K562 (cell line): ENCODE data around the gene ZNF620. TPM values are rescaled to one million over a fixed set of nuclear protein-coding genes. Genes with fewer than 3 reads are reported as not detected.

Experiments used
- ASH1L ChIP-seq: fragments of 450-650 bp; IDR thresholded peaks from 2 replicates; pipeline ENCODE4 v1.6.1; 2018; ENCODE audit warnings: borderline replicate concordance, mild to moderate bottlenecking, low read depth; ENCODE audit not compliant: partially characterized antibody
- ATF1 ChIP-seq, 2 experiments: fragments of 450-650 bp in 1 of 2; IDR thresholded peaks; 2 replicates each; pipeline ENCODE4 v1.6.1; 2016; ENCODE audit warnings: missing compliant biosample characterization in 1 of 2, missing genetic modification characterization in 1 of 2
- ELF2 ChIP-seq: fragments of 250-450 bp; sonication (Bioruptor Pico); IDR thresholded peaks from 2 replicates; pipeline ENCODE4 v1.5.0; 2021; ENCODE audit warnings: mild to moderate bottlenecking
- ESRRA ChIP-seq: fragments of 450-650 bp; IDR thresholded peaks from 2 replicates; pipeline ENCODE4 v1.6.1; 2014; ENCODE audit warnings: low read depth, mild to moderate bottlenecking, moderate library complexity, borderline replicate concordance
- HNRNPH1 ChIP-seq: fragments of 200-400 bp; formaldehyde crosslinking; optimal IDR thresholded peaks from 2 replicates; pipeline ENCODE3; 2017; ENCODE audit warnings: low read depth, mild to moderate bottlenecking, low read length, moderate library complexity
- JUND ChIP-seq, 2 experiments: IDR thresholded peaks; 2 replicates in 1 of 2; 3 replicates in 1 of 2; pipeline ENCODE4 v1.6.1; 2011; ENCODE audit warnings: borderline replicate concordance in 2 of 2, low read depth in 2 of 2, low read length in 2 of 2, improper control_type of control experiment in 1 of 2, missing biosample characterization in 1 of 2, missing genetic modification characterization in 1 of 2, missing genetic modification reagents in 1 of 2
- L3MBTL2 ChIP-seq: fragments of 450-650 bp; IDR thresholded peaks from 2 replicates; pipeline ENCODE4 v1.6.1; 2016; ENCODE audit warnings: mild to moderate bottlenecking, moderate library complexity
- MAZ ChIP-seq, 2 experiments: fragments of 450-650 bp in 1 of 2; sonication (generic) in 1 of 2; formaldehyde crosslinking; IDR thresholded peaks in 1 of 2; conservative IDR thresholded peaks in 1 of 2; 2 replicates each; pipeline versions ENCODE4 v1.4.0 to v1.5.0; 2020; ENCODE audit warnings: mild to moderate bottlenecking in 1 of 2, missing genetic modification reagents in 1 of 2
- MBD2 ChIP-seq: sonication (generic); IDR thresholded peaks from 2 replicates; pipeline ENCODE4 v1.6.1; 2016; ENCODE audit warnings: low read depth, borderline replicate concordance
- NEUROD1 ChIP-seq: fragments of 150-350 bp; IDR thresholded peaks from 2 replicates; pipeline ENCODE4 v1.6.1; 2014; ENCODE audit warnings: borderline replicate concordance, low read length, low read depth; ENCODE audit not compliant: partially characterized antibody
- PHB2 ChIP-seq: fragments of 450-650 bp; IDR thresholded peaks from 2 replicates; pipeline ENCODE4 v1.6.1; 2017; ENCODE audit warnings: low read depth
- POLR2AphosphoS5 ChIP-seq: IDR thresholded peaks from 2 replicates; pipeline ENCODE4 v1.6.1; 2011; ENCODE audit warnings: mild to moderate bottlenecking, low read depth, low read length, moderate library complexity; ENCODE audit not compliant: control insufficient read depth, insufficient read depth
- PPARD ChIP-seq: fragments of 250-450 bp; sonication (Bioruptor Pico); IDR thresholded peaks from 2 replicates; pipeline ENCODE4 v1.8.0; 2022; ENCODE audit warnings: inconsistent platforms, mild to moderate bottlenecking, moderate library complexity
- PRMT5 ChIP-seq: sonication (generic); formaldehyde crosslinking; IDR thresholded peaks from 2 replicates; pipeline ENCODE4 v1.5.0; 2020; ENCODE audit warnings: missing genetic modification reagents
- RBM25 ChIP-seq: fragments of 200-400 bp; formaldehyde crosslinking; IDR thresholded peaks from 2 replicates; pipeline ENCODE4 v1.6.1; 2018; ENCODE audit warnings: low read length, low read depth, moderate library complexity; ENCODE audit not compliant: severe bottlenecking
- RFX5 ChIP-seq: IDR thresholded peaks from 2 replicates; pipeline ENCODE4 v1.6.1; 2011; ENCODE audit warnings: low read depth, mild to moderate bottlenecking, improper control_type of control experiment, low read length
- SMAD1 ChIP-seq: fragments of 150-350 bp; IDR thresholded peaks from 2 replicates; pipeline ENCODE4 v1.6.1; 2014; ENCODE audit warnings: low read length, low read depth; ENCODE audit not compliant: partially characterized antibody
- SMC3 ChIP-seq: conservative IDR thresholded peaks from 2 replicates; pipeline ENCODE4 v1.6.1; 2011; ENCODE audit warnings: low read depth, low read length, improper control_type of control experiment; ENCODE audit not compliant: insufficient read depth
- ZBED1 ChIP-seq: IDR thresholded peaks from 2 replicates; pipeline ENCODE4 v1.6.1; 2014
- ZNF311 ChIP-seq: fragments of 250-450 bp; sonication (Bioruptor Pico); IDR thresholded peaks from 2 replicates; pipeline ENCODE4 v1.4.0; 2020; ENCODE audit warnings: mild to moderate bottlenecking, moderate library complexity
- polyA plus RNA-seq, 8 experiments: library from polyadenylated mRNA; depleted of rRNA in 4 of 8; stranded (reverse) in 5 of 8; unstranded in 3 of 8; fragments of >200 nt; fragmentation: Nextera tagmentation in 2 of 8; fragmentation: Illumina TruSeq in 1 of 8; extraction: Ambion mirVana in 2 of 8; extraction: Trizol in 1 of 8; gene quantifications; 2 replicates each; pipeline versions ENCODE4 v1.2.1 to v1.2.3, GENCODE V29; 2011 to 2014; ENCODE audit warnings: inconsistent platforms in 1 of 8, missing spikeins in 1 of 8
- total RNA-seq, 7 experiments: library from RNA; depleted of rRNA in 6 of 7; stranded (reverse); fragments of >200 nt in 6 of 7; fragmentation: Illumina TruSeq in 2 of 7; extraction: Trizol in 2 of 7; gene quantifications; 2 replicates each; pipeline versions ENCODE4 v1.2.1 to v1.2.3, GENCODE V29; 2011 to 2021; ENCODE audit warnings: low replicate concordance in 1 of 7
- TF ChIP-seq, protein P1 (sequence below): fragments of 250-450 bp; sonication (Bioruptor Pico); IDR thresholded peaks from 2 replicates; pipeline ENCODE4 v1.8.0; 2021; ENCODE audit warnings: moderate library complexity, mild to moderate bottlenecking, inconsistent platforms
- TF ChIP-seq, protein P2 (sequence below): IDR thresholded peaks from 2 replicates; pipeline ENCODE4 v1.6.1; 2016; ENCODE audit warnings: missing genetic modification characterization, missing compliant biosample characterization
- TF ChIP-seq, protein P3 (sequence below): sonication (generic); formaldehyde crosslinking; IDR thresholded peaks from 2 replicates; pipeline ENCODE4 v1.8.0; 2022; ENCODE audit warnings: mild to moderate bottlenecking, missing genetic modification reagents
- TF ChIP-seq, protein P4 (sequence below): fragments of 450-650 bp; formaldehyde crosslinking; IDR thresholded peaks from 2 replicates; pipeline ENCODE4 v1.4.0; 2022; ENCODE audit warnings: mild to moderate bottlenecking, moderate library complexity

ZNF620 gene
- total and polyA plus RNA-seq, 9 of the 15 experiments (the other 6 are each of a cell fraction or from before 2014, with no cell fraction given), result 1.2 to 5.5 (median 3.3) TPM

DNA sequence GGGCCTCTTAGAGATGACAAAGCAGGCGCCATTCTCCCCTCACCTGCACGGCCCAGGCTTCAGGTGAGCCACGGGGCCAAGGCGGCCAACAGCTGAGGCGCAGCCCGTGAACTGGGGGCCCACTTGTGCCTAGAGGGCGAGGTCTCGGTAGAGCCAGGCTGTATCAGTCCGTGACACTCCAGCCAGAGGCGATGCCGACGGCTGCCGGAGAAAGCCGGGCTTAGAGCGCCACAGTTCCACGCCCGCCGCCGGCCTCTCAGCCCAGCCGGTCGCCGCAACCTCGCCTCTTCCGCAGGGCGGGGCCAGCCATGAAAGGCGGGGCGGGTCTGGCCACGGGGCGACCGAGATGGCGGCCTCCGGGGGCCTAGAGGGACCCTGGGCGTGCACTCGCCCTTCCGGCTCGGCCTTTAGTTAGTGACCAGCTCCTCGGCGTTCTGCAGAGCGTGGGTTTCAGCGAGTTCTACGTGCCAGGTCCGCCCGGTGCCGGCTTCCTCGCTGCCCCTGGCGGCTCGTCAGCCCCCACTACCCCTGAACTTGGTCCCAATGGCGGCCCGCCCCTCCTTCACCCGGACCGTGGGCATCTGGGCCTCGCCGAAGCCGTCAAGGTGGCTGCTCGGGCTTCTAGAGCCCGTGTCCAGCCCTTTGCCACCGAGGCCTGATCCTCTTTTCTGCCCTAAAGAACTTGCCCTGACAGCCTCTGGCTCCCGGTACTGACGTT, 18.9 kb downstream of the ZNF620 start, which contains the start of gene ZNF621 (continued):
- TF ChIP-seq MAZ (CRISPR knock-in tag; conservative IDR thresholded peaks at IDR 0.05 in 1 of 2, IDR thresholded peaks at IDR 0.05 in 1 of 2) (peak; percentile 85 to 98), PHB2 (no peak), ATF1 (CRISPR knock-in tag; IDR thresholded peaks at IDR 0.05) (no peak), ATF1 (tag; IDR thresholded peaks at IDR 0.05) (peak; percentile 81), ESRRA (peak; percentile 68; the same call in 1 of the 2 replicates), SMC3 (no peak), MBD2 (peak; percentile 76; the same call in 1 of the 2 replicates), ELF2 (CRISPR knock-in tag) (peak; percentile 95), SMAD1 (no peak), L3MBTL2 (peak; percentile 92), RBM25 (no peak), NEUROD1 (peak; percentile 50), ASH1L (no peak), ZBED1 (no peak), PPARD (no peak), JUND (IDR thresholded peaks at IDR 0.05; ENCODE audit: borderline replicate concordance, low read depth, low read length) (peak; percentile 51; the same call in 1 of the 2 replicates), JUND (tag; IDR thresholded peaks at IDR 0.05; ENCODE audit: borderline replicate concordance, low read depth, low read length) (no peak; the same call in 2 of the 3 replicates), PRMT5 (CRISPR knock-in tag) (no peak), ZNF311 (CRISPR knock-in tag) (no peak), HNRNPH1 (no peak), POLR2AphosphoS5 (peak; percentile 89), RFX5 (no peak)
- TF ChIP-seq, protein P1, sequence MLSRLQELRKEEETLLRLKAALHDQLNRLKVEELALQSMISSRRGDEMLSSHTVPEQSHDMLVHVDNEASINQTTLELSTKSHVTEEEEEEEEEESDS (CRISPR knock-in tag), result no peak
- TF ChIP-seq, protein P2, sequence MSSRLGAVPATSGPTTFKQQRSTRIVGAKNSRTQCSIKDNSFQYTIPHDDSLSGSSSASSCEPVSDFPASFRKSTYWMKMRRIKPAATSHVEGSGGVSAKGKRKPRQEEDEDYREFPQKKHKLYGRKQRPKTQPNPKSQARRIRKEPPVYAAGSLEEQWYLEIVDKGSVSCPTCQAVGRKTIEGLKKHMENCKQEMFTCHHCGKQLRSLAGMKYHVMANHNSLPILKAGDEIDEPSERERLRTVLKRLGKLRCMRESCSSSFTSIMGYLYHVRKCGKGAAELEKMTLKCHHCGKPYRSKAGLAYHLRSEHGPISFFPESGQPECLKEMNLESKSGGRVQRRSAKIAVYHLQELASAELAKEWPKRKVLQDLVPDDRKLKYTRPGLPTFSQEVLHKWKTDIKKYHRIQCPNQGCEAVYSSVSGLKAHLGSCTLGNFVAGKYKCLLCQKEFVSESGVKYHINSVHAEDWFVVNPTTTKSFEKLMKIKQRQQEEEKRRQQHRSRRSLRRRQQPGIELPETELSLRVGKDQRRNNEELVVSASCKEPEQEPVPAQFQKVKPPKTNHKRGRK, result no peak
- TF ChIP-seq, protein P3, sequence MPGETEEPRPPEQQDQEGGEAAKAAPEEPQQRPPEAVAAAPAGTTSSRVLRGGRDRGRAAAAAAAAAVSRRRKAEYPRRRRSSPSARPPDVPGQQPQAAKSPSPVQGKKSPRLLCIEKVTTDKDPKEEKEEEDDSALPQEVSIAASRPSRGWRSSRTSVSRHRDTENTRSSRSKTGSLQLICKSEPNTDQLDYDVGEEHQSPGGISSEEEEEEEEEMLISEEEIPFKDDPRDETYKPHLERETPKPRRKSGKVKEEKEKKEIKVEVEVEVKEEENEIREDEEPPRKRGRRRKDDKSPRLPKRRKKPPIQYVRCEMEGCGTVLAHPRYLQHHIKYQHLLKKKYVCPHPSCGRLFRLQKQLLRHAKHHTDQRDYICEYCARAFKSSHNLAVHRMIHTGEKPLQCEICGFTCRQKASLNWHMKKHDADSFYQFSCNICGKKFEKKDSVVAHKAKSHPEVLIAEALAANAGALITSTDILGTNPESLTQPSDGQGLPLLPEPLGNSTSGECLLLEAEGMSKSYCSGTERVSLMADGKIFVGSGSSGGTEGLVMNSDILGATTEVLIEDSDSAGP, result peak; percentile 22; the same call in 1 of the 2 replicates
- TF ChIP-seq, protein P4, sequence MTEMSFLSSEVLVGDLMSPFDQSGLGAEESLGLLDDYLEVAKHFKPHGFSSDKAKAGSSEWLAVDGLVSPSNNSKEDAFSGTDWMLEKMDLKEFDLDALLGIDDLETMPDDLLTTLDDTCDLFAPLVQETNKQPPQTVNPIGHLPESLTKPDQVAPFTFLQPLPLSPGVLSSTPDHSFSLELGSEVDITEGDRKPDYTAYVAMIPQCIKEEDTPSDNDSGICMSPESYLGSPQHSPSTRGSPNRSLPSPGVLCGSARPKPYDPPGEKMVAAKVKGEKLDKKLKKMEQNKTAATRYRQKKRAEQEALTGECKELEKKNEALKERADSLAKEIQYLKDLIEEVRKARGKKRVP, result peak; percentile 42; the same call in 1 of the 2 replicates
